GM10266 (cell line): Measurements from ENCODE around the gene USP51.

ENCODE experiments used
- DNase-seq: peaks from one replicate; pipeline ENCODE4 v3.0.0; 2012; ENCODE audit errors: extremely low spot score
- CTCF ChIP-seq: IDR thresholded peaks from 2 replicates; pipeline ENCODE4 v1.5.1; 2012; ENCODE audit warnings: mild to moderate bottlenecking, low read depth; ENCODE audit not compliant: control insufficient read depth, insufficient read depth; ENCODE audit errors: missing control alignments

The USP51 gene

GRCh38 chrX:55490974-55491373 lies 1.3 kb upstream of the USP51 start:
- no peak for DNase-seq
- no peak for TF ChIP-seq CTCF

DNA sequence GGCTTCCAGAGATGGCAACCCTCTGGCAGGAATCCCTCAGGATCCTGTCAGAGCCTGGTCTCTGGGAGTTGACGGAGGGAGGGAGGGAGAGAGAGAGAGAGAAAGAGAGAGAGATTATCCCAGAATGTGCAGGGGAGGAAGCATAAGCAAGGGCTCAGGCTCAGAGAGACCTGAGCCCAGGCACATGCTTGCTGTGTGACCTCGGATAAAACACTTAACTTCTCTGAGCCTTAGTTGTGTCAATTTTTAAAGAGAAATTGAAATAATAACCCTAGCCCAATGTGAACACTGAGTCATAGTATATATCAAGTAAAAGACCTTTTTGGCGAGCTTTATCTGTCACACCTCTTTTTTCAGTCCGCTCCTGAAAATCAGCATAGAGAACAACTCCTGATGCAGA lies 473 bp upstream of the USP51 start:
- DNase-seq = no peak
- TF ChIP-seq CTCF = no peak

DNA sequence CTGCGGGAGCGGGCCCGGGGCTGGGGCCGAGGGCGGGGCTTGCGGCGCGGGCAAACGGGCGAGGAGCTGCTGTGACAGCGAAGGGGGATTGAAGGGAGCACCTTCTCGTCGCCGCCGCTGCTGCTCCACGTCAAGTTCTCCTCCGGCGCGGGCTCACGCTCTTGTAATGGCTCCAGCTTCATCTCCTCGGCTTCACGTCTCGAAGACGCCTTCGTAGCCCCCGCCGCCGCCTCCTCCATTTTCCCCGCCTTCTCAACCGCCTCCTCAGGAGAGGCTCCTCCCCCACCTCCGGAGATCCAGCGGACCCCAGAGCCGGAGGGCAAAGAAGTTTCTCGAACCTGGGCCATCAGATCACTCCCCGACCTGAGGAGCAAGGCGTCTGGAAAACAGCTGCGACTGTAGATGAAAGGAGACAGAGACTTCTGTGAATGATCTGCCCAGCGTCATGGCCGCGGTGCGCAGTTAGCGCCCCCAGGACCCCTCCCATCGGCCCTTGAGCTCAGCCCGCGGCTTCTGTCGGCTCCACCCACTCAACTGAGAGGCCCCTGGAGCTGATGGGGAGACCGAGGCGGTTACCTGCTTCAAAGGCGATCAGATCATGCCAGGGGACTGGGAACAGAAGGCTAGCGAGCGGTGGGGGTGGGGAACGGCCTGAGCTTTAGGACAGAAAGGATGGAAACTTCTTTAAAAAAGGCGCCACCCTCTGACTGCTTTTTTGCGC lies 895 bp downstream of the USP51 start:
- no peak for TF ChIP-seq CTCF
- peak; percentile 41 for DNase-seq

- no peak for DNase-seq
- TF ChIP-seq CTCF = no peak
Observed at GRCh38 chrX:55488006-55488592, 1.5 kb downstream of the USP51 start.

DNA sequence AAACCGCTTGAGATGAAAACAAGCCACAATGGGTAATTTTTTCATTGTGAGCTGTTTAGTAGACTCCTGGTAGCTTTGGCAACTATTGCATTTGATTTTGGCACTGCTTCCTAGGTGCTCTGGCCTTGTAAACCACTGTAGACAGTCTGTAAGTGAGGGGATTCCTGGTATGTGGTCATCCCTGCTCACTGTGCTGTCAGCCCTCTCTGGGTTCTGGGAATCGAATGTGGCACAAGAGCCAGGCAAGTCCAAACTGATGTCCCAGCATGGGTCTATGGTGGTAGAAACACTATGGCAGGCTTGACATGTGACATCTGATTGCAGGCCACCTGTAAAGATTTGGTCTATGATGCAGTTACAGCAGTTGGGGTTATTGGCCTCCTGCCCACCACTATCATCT lies 2.5 kb downstream of the USP51 start:
- TF ChIP-seq CTCF = no peak
- no peak for DNase-seq

- TF ChIP-seq CTCF = no peak
- DNase-seq = no peak
Observed at GRCh38 chrX:55486736-55487135, 2.9 kb downstream of the USP51 start.

DNA sequence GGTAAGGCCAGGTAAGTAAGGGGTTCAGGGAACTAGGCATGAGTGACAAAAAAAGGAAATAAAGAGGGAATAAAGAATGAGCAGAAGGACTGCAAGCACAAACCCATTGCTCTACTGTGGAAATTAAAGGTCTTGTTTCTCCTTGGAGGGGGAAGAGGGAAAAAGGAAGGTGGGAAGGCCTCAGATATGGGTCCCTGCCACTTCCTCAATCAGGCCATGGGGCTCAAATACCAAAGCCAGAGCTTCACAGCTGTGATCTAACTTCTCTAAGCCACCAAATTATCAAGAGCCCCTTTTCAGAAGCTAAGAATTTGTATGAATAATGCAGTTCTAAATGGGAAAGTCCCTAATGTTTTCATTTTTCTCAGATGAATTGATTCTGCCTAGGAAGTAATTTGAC lies 4.7 kb downstream of the USP51 start:
- DNase-seq = no peak
- TF ChIP-seq CTCF = no peak
